ENCODE measurements around the gene MSRB2. TPM values are rescaled to one million over a fixed set of nuclear protein-coding genes. Genes with fewer than 3 reads are reported as not detected.

Gene MSRB2
- total RNA-seq, 4 donors from 2014 or later: 15.1 to 26.4 (median 16.6) TPM

DNA sequence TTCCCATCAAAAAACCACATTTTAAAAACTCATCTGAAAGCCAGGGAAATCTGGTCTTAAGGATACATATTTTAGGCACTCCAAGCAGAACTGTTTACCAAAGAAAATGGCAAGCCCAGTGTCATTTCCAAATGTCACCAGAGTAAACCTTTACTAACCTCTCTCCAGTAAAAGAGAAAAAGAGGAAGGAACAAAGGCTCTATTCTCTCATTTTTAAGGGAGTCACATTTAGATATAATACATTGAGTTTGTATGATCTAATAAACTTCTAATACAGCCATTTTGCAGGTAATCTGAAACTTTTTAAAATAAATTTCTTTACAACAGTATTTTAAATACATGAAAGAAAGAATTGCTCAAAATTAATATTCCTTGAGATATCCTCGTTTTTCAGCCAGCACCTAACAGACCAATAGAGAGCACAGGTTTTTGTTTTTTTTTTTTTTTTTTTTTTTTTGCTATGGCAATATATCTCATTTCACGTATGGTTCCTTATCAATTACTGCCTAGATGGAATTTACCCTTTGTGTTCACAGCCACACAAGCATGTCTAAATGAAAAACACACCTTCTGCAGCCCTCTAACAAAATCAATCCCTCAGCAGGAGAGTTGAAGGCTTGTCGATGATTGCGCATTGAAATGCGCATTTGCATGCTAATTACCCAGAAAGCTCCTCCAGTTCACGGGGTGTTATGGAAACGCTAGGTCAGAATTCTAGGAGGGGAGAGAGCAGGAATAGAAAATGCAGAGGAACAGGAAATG lies 39.8 kb upstream of the MSRB2 start:
- TF ChIP-seq, protein P1, sequence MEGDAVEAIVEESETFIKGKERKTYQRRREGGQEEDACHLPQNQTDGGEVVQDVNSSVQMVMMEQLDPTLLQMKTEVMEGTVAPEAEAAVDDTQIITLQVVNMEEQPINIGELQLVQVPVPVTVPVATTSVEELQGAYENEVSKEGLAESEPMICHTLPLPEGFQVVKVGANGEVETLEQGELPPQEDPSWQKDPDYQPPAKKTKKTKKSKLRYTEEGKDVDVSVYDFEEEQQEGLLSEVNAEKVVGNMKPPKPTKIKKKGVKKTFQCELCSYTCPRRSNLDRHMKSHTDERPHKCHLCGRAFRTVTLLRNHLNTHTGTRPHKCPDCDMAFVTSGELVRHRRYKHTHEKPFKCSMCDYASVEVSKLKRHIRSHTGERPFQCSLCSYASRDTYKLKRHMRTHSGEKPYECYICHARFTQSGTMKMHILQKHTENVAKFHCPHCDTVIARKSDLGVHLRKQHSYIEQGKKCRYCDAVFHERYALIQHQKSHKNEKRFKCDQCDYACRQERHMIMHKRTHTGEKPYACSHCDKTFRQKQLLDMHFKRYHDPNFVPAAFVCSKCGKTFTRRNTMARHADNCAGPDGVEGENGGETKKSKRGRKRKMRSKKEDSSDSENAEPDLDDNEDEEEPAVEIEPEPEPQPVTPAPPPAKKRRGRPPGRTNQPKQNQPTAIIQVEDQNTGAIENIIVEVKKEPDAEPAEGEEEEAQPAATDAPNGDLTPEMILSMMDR (IDR thresholded peaks at IDR 0.05; ENCODE audit: low read depth): no peak

- TF ChIP-seq, protein P1 (IDR thresholded peaks at IDR 0.05; ENCODE audit: low read depth): no peak
Observed at GRCh38 chr10:23056186-23056579, 39.2 kb upstream of the MSRB2 start.

GRCh38 chr10:23058366-23058765 lies 37.0 kb upstream of the MSRB2 start:
- TF ChIP-seq, protein P1 (IDR thresholded peaks at IDR 0.05; ENCODE audit: low read depth): no peak

DNA sequence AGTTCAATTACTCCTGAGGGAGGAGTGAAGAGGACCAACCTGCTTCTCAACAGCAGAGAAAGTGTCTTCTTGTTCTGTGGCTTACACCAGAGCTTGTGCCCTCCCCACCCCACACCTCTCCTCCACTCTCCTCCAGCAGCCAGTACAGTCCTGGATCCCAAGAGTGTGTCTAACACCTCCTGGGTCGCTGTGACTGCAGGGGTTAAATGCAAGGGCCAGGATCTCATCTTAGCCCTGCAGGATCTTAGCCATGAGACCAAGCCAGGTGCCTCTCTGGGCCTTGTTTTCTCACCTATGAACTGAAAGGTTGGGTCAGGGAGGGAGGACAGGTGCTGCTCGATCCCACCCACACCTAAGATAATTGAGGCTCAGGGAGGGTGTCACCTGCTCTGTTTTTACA lies 34.5 kb upstream of the MSRB2 start:
- TF ChIP-seq, protein P1 (IDR thresholded peaks at IDR 0.05; ENCODE audit: low read depth): no peak

DNA sequence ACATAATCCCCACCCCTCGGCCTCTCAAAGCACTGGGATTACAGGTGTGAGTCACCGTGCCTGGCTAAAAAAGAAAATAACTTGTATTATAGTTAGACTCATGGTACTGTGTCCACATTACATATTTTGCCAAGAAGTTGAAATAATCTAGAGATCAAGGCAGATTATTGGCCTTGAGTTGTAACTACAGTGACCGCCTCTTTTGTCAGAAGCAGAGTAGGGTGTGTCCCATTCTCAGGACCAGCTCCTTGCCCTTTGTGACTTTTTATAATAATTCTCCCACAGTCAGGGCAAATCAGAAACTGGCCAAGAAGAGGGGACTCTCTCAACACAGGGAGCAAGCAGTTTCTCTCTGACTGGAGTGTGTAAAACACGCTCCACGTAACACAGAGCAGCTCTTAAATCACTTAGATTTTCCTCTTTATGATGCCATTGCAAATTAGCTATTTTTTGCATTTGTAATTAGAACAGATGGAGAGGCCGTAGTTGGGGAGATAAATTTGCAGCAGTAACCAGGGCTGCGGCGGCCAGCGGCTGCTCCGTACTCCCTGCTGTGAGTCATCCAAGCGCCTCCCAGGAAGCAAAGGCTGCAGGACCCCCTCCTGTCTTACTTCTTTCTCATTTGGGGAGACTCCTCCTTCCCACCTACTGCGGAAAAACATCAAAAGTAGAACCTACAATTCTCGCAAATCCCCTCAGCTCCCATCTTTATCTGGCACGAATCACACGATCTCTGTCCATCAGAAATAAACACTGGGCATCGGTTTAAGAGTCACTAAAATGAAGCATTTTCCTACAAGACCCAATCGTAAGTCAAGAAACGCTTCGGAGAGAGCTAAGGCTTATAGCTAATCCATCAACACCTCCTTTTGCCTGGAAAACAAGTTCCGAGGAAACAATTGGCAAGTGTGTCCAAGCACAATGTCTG lies 32.1 kb upstream of the MSRB2 start:
- TF ChIP-seq, protein P1 (IDR thresholded peaks at IDR 0.05; ENCODE audit: low read depth): no peak

- TF ChIP-seq, protein P1 (IDR thresholded peaks at IDR 0.05; ENCODE audit: low read depth): no peak
Observed at GRCh38 chr10:23063973-23064812, 31.2 kb upstream of the MSRB2 start.

All from subcutaneous adipose tissue (tissue), 4 donors.